Limb (tissue), 2 donors: ENCODE results near the gene CAMTA1.

Experiments
- DNase-seq, 2 donors: peaks; one replicate each; pipeline ENCODE4 v3.0.0-alpha.2; 2016; ENCODE audit errors: extremely low spot score in 2 of 2

CAMTA1 gene

GRCh38 chr1:7485086-7485780 is 700.0 kb downstream of the CAMTA1 start:
- DNase-seq = no peak

DNA sequence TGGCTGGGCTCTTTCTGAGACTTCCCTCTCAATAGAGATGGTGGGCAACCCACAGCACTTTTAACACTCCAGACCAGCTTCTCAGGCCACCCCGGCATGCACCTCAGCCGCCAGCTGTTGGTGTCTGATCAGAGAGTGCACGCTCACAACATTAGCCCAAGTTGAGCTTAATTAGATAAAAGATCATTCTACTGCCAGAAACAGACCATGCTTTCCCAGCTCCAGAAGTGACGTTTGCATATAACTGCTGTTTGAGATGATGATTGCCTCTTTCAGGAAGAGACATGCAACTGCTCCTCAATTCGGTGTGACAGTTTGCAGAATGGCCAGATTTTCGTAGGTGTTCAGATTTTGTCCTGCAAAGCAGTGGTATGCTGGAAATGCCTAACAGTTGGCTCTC is 700.6 kb downstream of the CAMTA1 start:
- no peak for DNase-seq

GRCh38 chr1:7487766-7488474 is 702.7 kb downstream of the CAMTA1 start:
- DNase-seq = no peak

DNA sequence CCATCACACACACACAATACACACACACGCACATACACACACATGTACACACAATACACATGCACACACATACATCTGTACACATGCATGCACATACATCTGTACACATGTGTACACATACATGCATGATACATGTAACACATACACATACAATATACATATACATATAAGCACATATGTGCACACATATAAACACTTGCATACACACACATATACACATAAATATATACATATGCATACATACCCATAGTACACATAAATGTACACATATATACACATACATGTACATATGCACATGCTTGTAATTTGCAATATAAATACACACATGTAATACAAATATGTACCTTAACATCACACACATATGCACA is 703.2 kb downstream of the CAMTA1 start:
- DNase-seq = no peak

GRCh38 chr1:7489586-7489985 is 704.3 kb downstream of the CAMTA1 start:
- DNase-seq = no peak

DNA sequence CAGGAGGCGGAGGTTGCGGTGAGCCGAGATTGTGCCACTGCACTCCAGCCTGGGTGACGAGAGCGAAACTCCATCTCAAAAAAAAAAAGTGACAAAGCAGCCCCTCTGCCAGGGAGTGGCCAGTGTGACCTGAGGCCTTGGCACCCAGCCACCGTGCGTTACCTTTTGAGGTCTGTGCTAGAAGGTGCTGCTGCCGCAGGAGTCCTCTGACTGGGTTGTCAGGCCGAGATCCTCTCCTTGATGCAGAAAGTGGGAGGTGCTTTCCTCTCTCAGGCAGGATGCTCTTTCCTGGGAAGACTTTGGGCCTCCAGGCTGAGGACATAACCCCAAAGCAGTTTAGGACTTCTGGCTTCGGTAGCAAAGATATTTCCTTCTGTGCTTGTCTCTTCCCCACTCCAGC is 705.3 kb downstream of the CAMTA1 start:
- DNase-seq = no peak

DNA sequence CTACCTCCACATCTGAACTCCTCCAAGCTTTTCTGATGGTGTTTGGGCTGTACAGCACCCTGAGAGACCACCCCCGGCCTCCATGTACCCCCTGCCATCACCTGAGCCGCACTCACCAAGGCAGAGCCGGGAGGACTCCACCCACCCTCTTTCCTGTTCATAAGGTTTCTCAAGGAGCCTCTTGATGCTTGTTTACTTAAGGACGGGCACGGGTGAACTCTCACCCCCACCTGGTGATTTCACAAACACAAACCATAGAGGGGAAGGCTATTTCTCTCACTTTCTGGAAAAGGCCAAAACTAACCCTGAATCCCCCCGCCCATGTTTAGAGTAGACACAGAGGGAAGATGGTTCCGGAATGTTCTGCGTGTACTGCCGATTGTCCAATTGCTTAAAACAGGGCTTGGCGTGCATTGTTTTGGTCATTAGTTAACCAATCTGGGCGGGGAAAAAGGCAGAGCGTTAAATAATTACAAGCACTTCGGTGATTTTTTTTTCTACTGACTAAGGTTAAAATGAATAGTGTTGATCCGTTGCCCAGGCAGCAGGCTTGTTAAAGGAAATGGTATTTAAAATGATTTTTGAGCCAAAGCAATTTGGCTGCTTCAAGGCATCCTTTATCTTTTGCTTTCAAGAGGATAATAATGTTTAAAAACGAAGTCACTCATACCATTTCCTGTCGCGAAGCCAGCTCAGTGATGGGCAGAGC is 706.0 kb downstream of the CAMTA1 start:
- DNase-seq = no peak

DNA sequence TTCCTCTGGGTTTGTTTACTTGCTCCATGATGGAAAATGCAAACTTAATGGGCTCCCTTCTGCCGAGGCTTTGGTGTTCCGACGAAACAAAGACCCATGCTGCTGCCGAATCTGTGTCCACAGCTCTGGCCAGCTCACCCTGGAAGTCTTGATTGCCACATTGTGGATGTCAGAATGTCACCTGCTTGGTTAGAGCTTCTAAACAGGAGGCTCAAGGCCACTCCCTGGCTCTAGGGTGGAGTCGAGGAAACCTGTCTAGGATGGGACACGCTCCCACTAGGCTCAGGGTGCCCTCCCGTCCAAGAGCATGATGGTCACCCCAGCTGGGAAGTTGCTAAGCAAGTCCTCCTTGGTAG is 706.5 kb downstream of the CAMTA1 start:
- DNase-seq = no peak

- DNase-seq = no peak
Measured at GRCh38 chr1:7493711-7494454, 708.6 kb downstream of the CAMTA1 start.

DNA sequence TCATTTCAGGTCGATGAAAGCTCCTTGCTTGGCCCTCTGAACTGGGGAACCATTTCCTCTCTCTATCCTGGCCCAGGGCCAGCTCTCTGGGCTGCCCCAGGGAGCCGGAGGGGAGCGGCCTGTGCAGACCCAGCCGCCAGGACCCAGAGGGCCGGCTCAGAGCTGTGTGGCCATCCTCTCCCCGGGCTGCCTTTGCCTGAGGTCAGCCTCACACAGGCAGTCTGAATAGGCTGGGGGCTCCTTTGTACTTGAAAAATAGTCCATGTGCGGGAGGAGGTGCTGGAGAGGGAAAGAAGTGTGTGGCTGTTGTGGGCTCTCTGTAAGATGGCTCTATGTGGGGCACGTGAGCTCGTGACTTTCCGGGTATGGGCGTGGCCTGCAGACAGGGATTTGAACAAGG is 710.7 kb downstream of the CAMTA1 start:
- no peak for DNase-seq

GRCh38 chr1:7497107-7497637 is 711.9 kb downstream of the CAMTA1 start:
- DNase-seq = no peak

GRCh38 chr1:7500381-7501083 is 715.3 kb downstream of the CAMTA1 start:
- no peak for DNase-seq

- DNase-seq = no peak
Measured at GRCh38 chr1:7501084-7501491, 715.8 kb downstream of the CAMTA1 start.

GRCh38 chr1:7501723-7502603 is 716.7 kb downstream of the CAMTA1 start:
- peak in 1 of 2 donors; percentile 24 for DNase-seq

DNA sequence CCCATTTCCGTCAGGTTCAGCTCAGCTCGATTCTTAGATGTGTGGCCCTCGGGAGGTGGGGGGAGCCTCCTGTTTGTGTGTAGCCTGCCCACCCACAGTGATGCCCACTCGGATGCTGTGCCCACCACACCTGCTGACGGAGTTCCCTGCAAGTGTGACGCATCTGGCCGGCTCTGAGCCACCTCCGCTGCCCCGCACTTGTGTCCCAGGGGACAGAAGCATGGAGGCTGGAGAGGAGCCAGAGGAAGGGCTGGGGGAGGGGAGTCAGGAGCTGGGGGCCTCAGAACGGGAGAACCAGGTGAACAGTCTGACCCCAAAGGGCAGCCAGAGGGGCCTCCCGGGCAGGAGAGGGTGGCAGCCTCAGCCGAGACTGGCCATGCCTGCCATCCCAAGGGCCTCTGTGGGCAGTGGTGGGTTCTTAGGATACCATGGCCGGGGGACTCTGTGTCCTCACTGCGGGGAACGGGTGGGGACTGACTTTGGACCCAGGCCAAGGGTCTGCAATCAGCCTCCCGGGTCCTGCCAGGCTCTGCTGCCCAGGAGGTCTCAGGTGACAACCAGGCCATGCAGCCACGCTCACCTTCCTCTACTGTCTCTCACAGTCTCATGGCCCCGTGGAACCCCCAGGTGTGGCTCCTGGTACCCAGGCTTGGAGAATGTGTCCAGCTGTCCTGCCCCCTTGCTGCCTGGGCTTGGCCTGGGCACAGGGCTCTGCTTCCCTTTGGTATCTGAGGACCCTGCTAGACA is 718.6 kb downstream of the CAMTA1 start:
- DNase-seq = no peak

GRCh38 chr1:7504438-7504720 is 719.1 kb downstream of the CAMTA1 start:
- DNase-seq = no peak

DNA sequence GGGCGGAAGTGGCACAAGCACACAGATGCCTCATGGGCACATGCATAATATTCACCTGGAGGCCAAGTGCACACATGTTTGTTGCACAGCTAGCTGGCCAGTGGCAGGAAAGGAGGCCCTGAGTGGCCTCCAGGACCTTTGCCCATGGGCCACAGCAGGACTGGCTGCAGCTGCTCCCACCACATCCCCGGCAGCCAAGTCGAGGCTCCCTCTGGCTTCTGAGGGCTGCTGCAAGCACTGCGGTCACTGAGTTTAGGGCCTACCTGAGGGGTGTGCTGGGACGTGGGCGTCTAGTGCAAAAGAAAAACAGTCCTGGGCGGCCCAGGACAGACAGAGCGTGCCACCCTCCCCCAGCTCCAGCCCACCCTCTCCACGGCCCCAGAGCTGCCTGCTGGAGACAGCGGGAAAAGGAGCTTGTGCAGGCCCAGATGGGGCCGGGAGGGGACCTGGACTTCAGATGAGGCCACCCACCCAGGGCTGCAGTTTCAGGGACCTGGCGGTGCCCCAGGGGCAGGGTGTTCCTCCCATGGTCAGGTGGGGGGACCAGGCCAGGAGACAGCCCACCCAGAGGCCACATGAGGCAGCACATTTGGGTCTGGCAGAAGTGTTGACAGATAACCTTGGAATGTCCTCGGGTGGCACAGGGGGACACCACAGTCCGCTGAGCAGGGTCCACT is 720.0 kb downstream of the CAMTA1 start:
- no peak for DNase-seq

DNA sequence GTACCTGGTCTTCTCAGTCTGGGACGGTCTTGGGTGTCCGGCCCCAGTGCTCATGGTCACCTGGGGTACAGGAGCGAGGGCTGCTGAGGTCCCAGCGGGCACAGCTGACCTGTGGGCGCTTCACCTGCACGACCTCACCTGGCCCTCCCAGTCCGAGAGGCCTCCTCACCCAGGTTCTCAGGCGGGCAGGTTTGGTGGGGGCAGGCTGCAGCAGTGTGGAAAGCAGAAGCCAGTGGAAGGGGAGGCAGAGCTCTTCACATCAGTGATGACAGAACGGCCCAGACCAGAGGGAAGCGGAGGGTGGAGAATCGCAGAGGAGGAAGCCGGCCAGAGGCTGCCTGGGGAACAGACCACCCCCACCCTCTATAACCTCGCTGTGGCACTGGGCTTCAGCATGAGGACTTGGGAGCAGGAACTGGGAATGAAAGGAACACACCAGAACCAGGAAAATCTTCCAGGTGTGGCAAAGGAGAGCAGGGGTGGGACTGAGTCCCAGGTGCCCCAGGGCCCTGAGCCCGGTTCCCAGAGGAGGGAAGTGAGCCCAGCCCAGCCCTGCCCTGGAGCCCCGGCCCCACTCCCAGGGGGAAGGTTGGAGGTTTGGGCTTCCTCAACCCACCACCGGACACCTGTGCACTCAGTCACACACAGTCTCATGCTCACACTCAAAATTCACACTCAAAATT is 720.7 kb downstream of the CAMTA1 start:
- no peak for DNase-seq
